Stimulated activated CD8-positive, alpha-beta memory T cell treated with anti-CD3 and anti-CD28 coated beads, Interleukin-7, amount 100 ng/mL, for 24 hours (primary cell): ENCODE data around the gene MANBA.
"Not testable (repeated sequence)": the region's sequence is repeated elsewhere in the genome, so short reads cannot be mapped to it uniquely, and the experiment has no call there.

Source experiments
- DNase-seq: peaks from one replicate; pipeline ENCODE4 v3.0.0-alpha.2; 2020; ENCODE audit warnings: low read depth

Gene MANBA

DNA sequence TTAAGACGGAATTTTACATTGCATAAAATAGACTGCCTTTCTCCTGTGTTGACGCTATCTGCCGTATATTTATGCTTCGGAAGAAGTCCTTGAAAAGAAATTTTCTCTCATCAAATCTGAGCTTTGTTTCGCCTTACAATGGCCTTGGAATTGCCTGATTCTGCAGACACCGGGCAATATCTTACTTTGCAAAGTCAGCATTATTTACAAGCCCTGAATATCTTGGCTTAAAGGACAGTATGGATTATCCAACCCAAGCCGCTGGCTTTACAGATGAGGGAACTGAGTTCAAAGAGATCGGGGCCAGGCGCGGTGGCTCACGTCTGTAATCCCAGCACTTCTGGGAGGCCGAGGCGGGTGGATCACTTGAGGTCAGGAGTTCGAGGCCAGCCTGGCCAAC, 1.1 kb upstream of the MANBA start:
- DNase-seq = no peak

DNA sequence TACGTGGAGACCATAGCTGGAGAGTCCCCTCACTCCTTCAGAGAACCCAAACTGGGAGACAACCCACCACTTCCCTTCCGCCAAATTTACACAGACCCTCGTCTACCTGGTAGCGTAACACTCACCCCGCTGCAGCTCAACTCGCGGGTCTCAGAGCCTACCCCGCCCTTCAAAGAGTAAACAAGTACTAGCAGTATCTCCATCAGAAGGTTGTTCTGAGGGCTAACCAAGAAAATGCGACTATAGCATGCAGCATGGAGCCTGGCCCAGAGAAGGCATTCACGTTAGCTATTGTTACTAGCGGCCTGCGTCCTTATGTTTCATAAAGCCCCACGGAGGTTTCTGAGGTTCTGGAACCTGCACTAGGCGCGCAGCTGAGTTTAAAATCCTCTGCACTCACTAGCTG, 531 bp upstream of the MANBA start:
- no peak for DNase-seq

DNA sequence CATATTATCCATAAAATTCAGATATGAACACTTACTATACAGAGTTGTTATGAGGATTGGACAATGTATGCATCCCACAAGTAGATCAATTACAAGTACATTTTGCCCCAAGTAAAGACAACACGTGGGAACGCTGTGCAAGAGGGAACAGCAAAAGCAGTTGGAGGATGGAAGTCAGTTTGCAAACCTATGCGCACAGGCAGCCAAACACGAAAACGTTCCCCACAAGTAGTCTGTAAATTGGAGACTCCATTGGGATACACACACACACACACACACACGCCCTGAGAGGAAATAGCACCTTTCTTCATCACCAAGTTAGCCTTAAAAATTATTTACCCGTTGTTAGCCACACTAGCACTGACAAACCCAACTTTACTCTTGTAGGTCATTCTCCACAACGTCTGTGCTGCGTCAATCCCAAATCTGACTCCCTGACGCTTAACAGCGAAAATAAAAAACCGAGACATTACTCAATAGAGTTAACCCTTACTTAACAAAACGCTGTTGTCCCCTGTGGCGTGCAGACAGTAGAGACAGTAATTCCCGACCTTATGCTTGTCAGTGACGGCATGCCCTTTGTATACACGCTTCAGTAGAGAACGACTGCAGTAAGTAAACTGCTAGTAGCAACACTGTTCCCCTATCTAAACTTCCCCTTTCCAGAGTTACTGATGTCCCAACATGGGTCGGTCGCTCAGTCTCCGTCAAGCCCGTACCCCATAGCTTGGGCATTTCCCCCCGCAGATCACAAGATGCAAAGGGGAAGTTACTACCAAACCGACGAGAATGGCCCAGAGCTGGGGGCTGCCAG, 730 bp downstream of the MANBA start:
- no peak for DNase-seq

- DNase-seq = no peak
Observed at GRCh38 chr4:102758241-102759160, 2.3 kb downstream of the MANBA start.

DNA sequence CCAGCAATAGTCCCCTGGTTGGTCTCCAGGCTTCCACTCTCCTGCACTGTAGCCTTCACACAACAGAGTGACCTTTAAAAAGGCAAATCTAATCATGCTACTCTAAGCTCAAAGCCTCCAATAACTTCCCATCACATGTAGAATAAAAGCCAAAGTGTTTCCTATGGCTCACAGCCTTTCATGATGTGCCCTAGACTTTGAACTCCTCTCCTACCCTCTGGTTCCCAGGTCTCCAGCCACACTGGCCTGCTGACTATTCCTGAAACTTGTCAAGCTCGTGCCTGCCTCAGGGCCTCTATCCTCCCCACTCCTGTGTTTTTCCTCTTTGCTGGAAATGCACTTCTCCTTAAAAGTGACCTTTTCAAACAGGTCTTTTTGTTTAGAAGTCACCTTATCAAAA, 3.1 kb downstream of the MANBA start:
- no peak for DNase-seq

DNA sequence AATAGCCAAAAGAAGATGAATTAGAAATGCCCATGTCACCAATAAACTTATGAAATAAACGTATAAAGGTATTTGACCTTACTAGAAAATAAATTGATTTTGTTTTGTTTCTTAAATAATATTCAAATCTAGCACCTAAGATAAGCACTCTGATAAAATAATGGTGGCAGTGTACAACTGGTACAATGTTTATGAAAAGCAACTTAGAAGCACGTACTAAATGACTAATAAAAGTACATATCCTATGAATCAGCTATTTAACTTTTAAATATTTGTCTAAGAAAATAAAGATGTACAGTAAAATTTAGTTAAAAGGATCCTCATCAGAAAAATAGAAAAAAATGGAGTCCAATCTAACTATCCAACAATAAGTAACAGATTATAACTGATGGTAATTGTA, 6.7 kb downstream of the MANBA start:
- DNase-seq = no peak

GRCh38 chr4:102751941-102752340, 8.8 kb downstream of the MANBA start:
- DNase-seq = no peak

GRCh38 chr4:102743352-102743751, 17.4 kb downstream of the MANBA start:
- not testable (repeated sequence) for DNase-seq

GRCh38 chr4:102738802-102739201, 22.0 kb downstream of the MANBA start:
- not testable (repeated sequence) for DNase-seq

GRCh38 chr4:102736636-102737549, 23.9 kb downstream of the MANBA start:
- no peak for DNase-seq

- no peak for DNase-seq
Observed at GRCh38 chr4:102735582-102735981, 25.2 kb downstream of the MANBA start.

GRCh38 chr4:102734591-102735385, 26.0 kb downstream of the MANBA start:
- no peak for DNase-seq

DNA sequence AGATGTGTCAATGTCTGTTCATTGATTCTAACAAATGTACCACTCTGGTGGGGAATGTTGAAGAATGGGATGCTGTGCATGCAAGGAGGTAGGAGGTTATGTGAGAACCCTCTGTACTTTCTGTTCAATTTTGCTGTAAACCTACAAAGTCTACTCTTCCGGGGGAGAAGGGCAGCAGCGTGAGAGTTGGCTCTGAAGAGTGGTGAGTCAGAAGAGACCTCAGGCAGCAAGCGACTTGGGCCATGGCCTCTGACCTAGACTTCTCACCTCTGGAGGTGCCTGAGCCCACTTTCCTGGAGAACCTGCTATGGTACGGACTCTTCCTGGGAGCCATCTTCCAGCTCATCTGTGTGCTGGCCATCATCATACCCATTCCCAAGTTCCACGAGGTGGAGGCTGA, 26.7 kb downstream of the MANBA start:
- DNase-seq = no peak

- DNase-seq = no peak
Observed at GRCh38 chr4:102733084-102733483, 27.7 kb downstream of the MANBA start.

DNA sequence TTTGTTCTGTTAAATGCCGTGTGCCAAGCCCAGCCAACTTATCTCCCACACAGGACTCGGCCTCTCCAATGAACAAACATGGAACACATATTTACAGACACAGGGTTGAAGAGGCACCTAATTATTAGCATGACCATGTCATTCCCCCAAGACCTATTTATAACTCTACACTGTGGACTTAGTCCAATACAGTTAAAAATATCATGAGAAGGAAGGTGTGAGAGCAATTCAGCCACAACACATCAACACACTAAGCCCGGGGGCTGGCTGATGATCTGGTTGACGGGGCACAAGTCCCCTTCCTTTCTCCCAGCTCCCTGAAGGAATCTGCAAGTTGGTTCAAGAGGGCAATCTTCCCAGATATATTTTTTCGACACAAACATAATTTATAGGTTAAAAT, 28.1 kb downstream of the MANBA start:
- no peak for DNase-seq

GRCh38 chr4:102730968-102731533, 29.7 kb downstream of the MANBA start:
- no peak for DNase-seq

- DNase-seq = not testable (repeated sequence)
Observed at GRCh38 chr4:102729486-102729885, 31.3 kb downstream of the MANBA start.

- DNase-seq = not testable (repeated sequence)
Observed at GRCh38 chr4:102726919-102727318, 33.8 kb downstream of the MANBA start.

DNA sequence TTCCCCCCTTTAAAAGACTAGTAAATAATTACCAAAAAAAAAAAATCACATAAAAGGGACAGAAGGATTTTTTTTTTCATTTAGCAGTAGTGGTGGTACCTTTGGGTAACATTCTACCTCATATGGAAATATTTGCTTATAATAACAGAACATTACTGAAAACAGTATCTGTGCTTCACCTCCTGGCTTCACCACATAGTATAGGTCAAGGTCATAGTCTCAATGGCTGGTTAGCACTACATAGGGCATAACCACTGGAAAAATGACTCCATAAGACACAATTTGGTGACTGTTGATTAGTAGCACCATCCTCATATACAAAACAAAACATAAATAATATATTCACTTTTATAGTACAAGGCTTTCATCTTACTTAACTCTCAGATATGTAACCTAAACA, 34.7 kb downstream of the MANBA start:
- DNase-seq = no peak

- no peak for DNase-seq
Observed at GRCh38 chr4:102725229-102725628, 35.5 kb downstream of the MANBA start.

- DNase-seq = no peak
Observed at GRCh38 chr4:102723511-102723910, 37.3 kb downstream of the MANBA start.
